Measurements from ENCODE around the gene HMGXB4. TPM values are rescaled to one million over a fixed set of nuclear protein-coding genes. Genes with fewer than 3 reads are reported as not detected.

The HMGXB4 gene
- polyA plus RNA-seq, 1 donor (not counting 4 experiments of a cell fraction or from before 2014, with no cell fraction given) = 22.6 TPM

GRCh38 chr22:35312198-35313059, 55.1 kb downstream of the HMGXB4 start:
- TF ChIP-seq EZH2 (IDR thresholded peaks at IDR 0.05; ENCODE audit: low read length) = no peak
- TF ChIP-seq, protein P1, sequence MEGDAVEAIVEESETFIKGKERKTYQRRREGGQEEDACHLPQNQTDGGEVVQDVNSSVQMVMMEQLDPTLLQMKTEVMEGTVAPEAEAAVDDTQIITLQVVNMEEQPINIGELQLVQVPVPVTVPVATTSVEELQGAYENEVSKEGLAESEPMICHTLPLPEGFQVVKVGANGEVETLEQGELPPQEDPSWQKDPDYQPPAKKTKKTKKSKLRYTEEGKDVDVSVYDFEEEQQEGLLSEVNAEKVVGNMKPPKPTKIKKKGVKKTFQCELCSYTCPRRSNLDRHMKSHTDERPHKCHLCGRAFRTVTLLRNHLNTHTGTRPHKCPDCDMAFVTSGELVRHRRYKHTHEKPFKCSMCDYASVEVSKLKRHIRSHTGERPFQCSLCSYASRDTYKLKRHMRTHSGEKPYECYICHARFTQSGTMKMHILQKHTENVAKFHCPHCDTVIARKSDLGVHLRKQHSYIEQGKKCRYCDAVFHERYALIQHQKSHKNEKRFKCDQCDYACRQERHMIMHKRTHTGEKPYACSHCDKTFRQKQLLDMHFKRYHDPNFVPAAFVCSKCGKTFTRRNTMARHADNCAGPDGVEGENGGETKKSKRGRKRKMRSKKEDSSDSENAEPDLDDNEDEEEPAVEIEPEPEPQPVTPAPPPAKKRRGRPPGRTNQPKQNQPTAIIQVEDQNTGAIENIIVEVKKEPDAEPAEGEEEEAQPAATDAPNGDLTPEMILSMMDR (optimal IDR thresholded peaks at IDR 0.05 in 1 of 3, IDR thresholded peaks at IDR 0.05 in 1 of 3, conservative IDR thresholded peaks at IDR 0.05 in 1 of 3; ENCODE audit: extremely low read depth in 1 of 3, insufficient read depth in 2 of 3, low read length in 3 of 3) = no peak
- Histone ChIP-seq H3K4me3 (ENCODE audit: control insufficient read depth in 2 of 3, extremely low read depth in 1 of 3, insufficient read depth in 2 of 3, low read depth in 1 of 3, low read length in 3 of 3) (no peak overlapping the region), H3K9ac (ENCODE audit: control insufficient read depth, extremely low read depth, insufficient read depth, low read length) (no peak overlapping the region), H4K20me1 (ENCODE audit: control insufficient read depth, extremely low read depth, insufficient read depth, low read length) (no peaks in the 10 kb centered on the region), H3K36me3 (ENCODE audit: control insufficient read depth in 2 of 2, extremely low read depth in 1 of 2, insufficient read depth in 2 of 2, low read length in 2 of 2) (no peaks in the 10 kb centered on the region), H3K9me1 (ENCODE audit: control insufficient read depth, extremely low read depth, insufficient read depth, low read length) (peaks cover 4% of the 10 kb centered on the region), H3K27me3 (ENCODE audit: control insufficient read depth, extremely low read depth, insufficient read depth, low read length) (no peaks in the 10 kb centered on the region), H3K9me3 (ENCODE audit: control insufficient read depth, low read depth, low read length) (no peaks in the 10 kb centered on the region), H3K27ac (ENCODE audit: control insufficient read depth, insufficient read depth, low read length) (no peak overlapping the region), H3K4me2 (ENCODE audit: control insufficient read depth, extremely low read depth, insufficient read depth, low read depth, low read length) (no peak overlapping the region), H3K4me1 (ENCODE audit: control insufficient read depth, extremely low read depth, insufficient read depth, low read length) (peaks cover 22% of the 10 kb centered on the region), H2AFZ (ENCODE audit: control insufficient read depth, low read length) (no peak overlapping the region), H3K79me2 (ENCODE audit: control insufficient read depth, insufficient read depth, low read length) (no peaks in the 10 kb centered on the region)
- dilution Hi-C loops (cut with MboI; ENCODE audit: extremely low pct_ligation_motif_present, low sequenced_read_pairs) = no loop called here
- FAIRE-seq (no peak), DNase-seq (ENCODE audit: low read depth, low spot score) (no peak)

GRCh38 chr22:35313311-35314121, 56.2 kb downstream of the HMGXB4 start:
- Histone ChIP-seq H3K27ac (ENCODE audit: control insufficient read depth, insufficient read depth, low read length) (no peak overlapping the region), H3K4me1 (ENCODE audit: control insufficient read depth, extremely low read depth, insufficient read depth, low read length) (peaks cover 22% of the 10 kb centered on the region), H3K9me1 (ENCODE audit: control insufficient read depth, extremely low read depth, insufficient read depth, low read length) (peaks cover 4% of the 10 kb centered on the region), H3K79me2 (ENCODE audit: control insufficient read depth, insufficient read depth, low read length) (no peaks in the 10 kb centered on the region), H3K9me3 (ENCODE audit: control insufficient read depth, low read depth, low read length) (no peaks in the 10 kb centered on the region), H2AFZ (ENCODE audit: control insufficient read depth, low read length) (no peak overlapping the region), H3K27me3 (ENCODE audit: control insufficient read depth, extremely low read depth, insufficient read depth, low read length) (no peaks in the 10 kb centered on the region), H3K4me2 (ENCODE audit: control insufficient read depth, extremely low read depth, insufficient read depth, low read depth, low read length) (no peak overlapping the region), H3K4me3 (ENCODE audit: control insufficient read depth in 2 of 3, extremely low read depth in 1 of 3, insufficient read depth in 2 of 3, low read depth in 1 of 3, low read length in 3 of 3) (no peak overlapping the region), H3K9ac (ENCODE audit: control insufficient read depth, extremely low read depth, insufficient read depth, low read length) (no peak overlapping the region), H3K36me3 (ENCODE audit: control insufficient read depth in 2 of 2, extremely low read depth in 1 of 2, insufficient read depth in 2 of 2, low read length in 2 of 2) (peaks cover 0 to 2% of the 10 kb centered on the region in 2 experiments), H4K20me1 (ENCODE audit: control insufficient read depth, extremely low read depth, insufficient read depth, low read length) (peaks cover 2% of the 10 kb centered on the region)
- no peak for FAIRE-seq
- dilution Hi-C loops (cut with MboI; ENCODE audit: extremely low pct_ligation_motif_present, low sequenced_read_pairs) = no loop called here
- DNase-seq (ENCODE audit: low read depth, low spot score) = no peak
- TF ChIP-seq, protein P1 (optimal IDR thresholded peaks at IDR 0.05 in 1 of 3, IDR thresholded peaks at IDR 0.05 in 1 of 3, conservative IDR thresholded peaks at IDR 0.05 in 1 of 3; ENCODE audit: extremely low read depth in 1 of 3, insufficient read depth in 2 of 3, low read length in 3 of 3) = no peak
- no peak for TF ChIP-seq EZH2 (IDR thresholded peaks at IDR 0.05; ENCODE audit: low read length)
